ENCODE data around the gene HTR1E.

Gene HTR1E

GRCh38 chr6:87012743-87013142, 75.4 kb downstream of the HTR1E start:
- H3K9me3 ChIP-seq (ENCODE audit: insufficient read depth, low read depth, low read length): peaks cover 4% of the 10 kb centered on the region
- no peaks in the 10 kb centered on the region for H3K79me1 ChIP-seq (ENCODE audit: low read length)
- H2BK5ac ChIP-seq (ENCODE audit: low read depth, low read length, poor library complexity): no peak overlapping the region
- no peaks in the 10 kb centered on the region for H3K79me2 ChIP-seq (ENCODE audit: control insufficient read depth, insufficient read depth, low read length, poor library complexity)
- no peak overlapping the region for H3K18ac ChIP-seq (ENCODE audit: low read length)
- H3K27ac ChIP-seq (ENCODE audit: low read depth, low read length): no peak overlapping the region
- H3K36me3 ChIP-seq (ENCODE audit: control insufficient read depth in 1 of 2, insufficient read depth in 2 of 2, low read length in 2 of 2): peaks cover 11 to 13% of the 10 kb centered on the region in 2 experiments
- H2BK120ac ChIP-seq (ENCODE audit: insufficient read depth, low read length, poor library complexity): no peak overlapping the region
- no peak for DNase-seq
- H3K9ac ChIP-seq (ENCODE audit: low read length): no peak overlapping the region
- no peak overlapping the region for H2BK12ac ChIP-seq (ENCODE audit: low read length)
- no peaks in the 10 kb centered on the region for H3K4me1 ChIP-seq (ENCODE audit: control insufficient read depth in 1 of 2, insufficient read depth in 2 of 2, low read length in 2 of 2)
- no peak overlapping the region for H4K12ac ChIP-seq (ENCODE audit: low read depth, low read length)
- no peak overlapping the region for H4K8ac ChIP-seq (ENCODE audit: low read depth, low read length)
- no CpG with 5 or more reads among the region's 3 CpGs for WGBS (ENCODE audit: extremely low coverage, insufficient coverage, insufficient read length)
- H3K14ac ChIP-seq (ENCODE audit: low read length): no peak overlapping the region
- H3K27me3 ChIP-seq (ENCODE audit: insufficient read depth, low read length): no peaks in the 10 kb centered on the region
- no peak overlapping the region for H2AK5ac ChIP-seq (ENCODE audit: low read length)
- no peak overlapping the region for H3K4ac ChIP-seq (ENCODE audit: low read depth, low read length)
- no peak overlapping the region for H3K4me3 ChIP-seq (ENCODE audit: low read depth, low read length)
- H3K4me2 ChIP-seq (ENCODE audit: low read length): no peak overlapping the region
- H3K23ac ChIP-seq (ENCODE audit: low read length): no peak overlapping the region
- no peak overlapping the region for H2AFZ ChIP-seq (ENCODE audit: insufficient read depth, low read length, poor library complexity)
- no peak overlapping the region for H4K91ac ChIP-seq (ENCODE audit: low read depth, low read length)

GRCh38 chr6:87016772-87017171, 79.4 kb downstream of the HTR1E start:
- H3K9ac ChIP-seq (ENCODE audit: low read length): no peak overlapping the region
- no peak for DNase-seq
- no CpG with 5 or more reads among the region's 2 CpGs for WGBS (ENCODE audit: extremely low coverage, insufficient coverage, insufficient read length)
- H2BK12ac ChIP-seq (ENCODE audit: low read length): no peak overlapping the region
- H3K4me2 ChIP-seq (ENCODE audit: low read length): no peak overlapping the region
- H4K8ac ChIP-seq (ENCODE audit: low read depth, low read length): no peak overlapping the region
- no peak overlapping the region for H2BK120ac ChIP-seq (ENCODE audit: insufficient read depth, low read length, poor library complexity)
- H3K4me3 ChIP-seq (ENCODE audit: low read depth, low read length): no peak overlapping the region
- H3K14ac ChIP-seq (ENCODE audit: low read length): no peak overlapping the region
- no peak overlapping the region for H2AFZ ChIP-seq (ENCODE audit: insufficient read depth, low read length, poor library complexity)
- H3K27me3 ChIP-seq (ENCODE audit: insufficient read depth, low read length): no peaks in the 10 kb centered on the region
- no peaks in the 10 kb centered on the region for H3K4me1 ChIP-seq (ENCODE audit: control insufficient read depth in 1 of 2, insufficient read depth in 2 of 2, low read length in 2 of 2)
- no peak overlapping the region for H4K12ac ChIP-seq (ENCODE audit: low read depth, low read length)
- peaks cover 11 to 14% of the 10 kb centered on the region in 2 experiments for H3K36me3 ChIP-seq (ENCODE audit: control insufficient read depth in 1 of 2, insufficient read depth in 2 of 2, low read length in 2 of 2)
- no peak overlapping the region for H2BK5ac ChIP-seq (ENCODE audit: low read depth, low read length, poor library complexity)
- no peak overlapping the region for H3K23ac ChIP-seq (ENCODE audit: low read length)
- H3K27ac ChIP-seq (ENCODE audit: low read depth, low read length): no peak overlapping the region
- no peaks in the 10 kb centered on the region for H3K79me2 ChIP-seq (ENCODE audit: control insufficient read depth, insufficient read depth, low read length, poor library complexity)
- no peak overlapping the region for H3K4ac ChIP-seq (ENCODE audit: low read depth, low read length)
- H3K18ac ChIP-seq (ENCODE audit: low read length): no peak overlapping the region
- H3K9me3 ChIP-seq (ENCODE audit: insufficient read depth, low read depth, low read length): peaks cover 4% of the 10 kb centered on the region
- H4K91ac ChIP-seq (ENCODE audit: low read depth, low read length): no peak overlapping the region
- H2AK5ac ChIP-seq (ENCODE audit: low read length): no peak overlapping the region
- H3K79me1 ChIP-seq (ENCODE audit: low read length): no peaks in the 10 kb centered on the region

- no peak overlapping the region for H2AFZ ChIP-seq (ENCODE audit: insufficient read depth, low read length, poor library complexity)
- no peaks in the 10 kb centered on the region for H3K79me1 ChIP-seq (ENCODE audit: low read length)
- H4K12ac ChIP-seq (ENCODE audit: low read depth, low read length): no peak overlapping the region
- DNase-seq: no peak
- H3K23ac ChIP-seq (ENCODE audit: low read length): no peak overlapping the region
- H2AK5ac ChIP-seq (ENCODE audit: low read length): no peak overlapping the region
- no peak overlapping the region for H3K4ac ChIP-seq (ENCODE audit: low read depth, low read length)
- H2BK12ac ChIP-seq (ENCODE audit: low read length): no peak overlapping the region
- no peaks in the 10 kb centered on the region for H3K27me3 ChIP-seq (ENCODE audit: insufficient read depth, low read length)
- no peak overlapping the region for H2BK120ac ChIP-seq (ENCODE audit: insufficient read depth, low read length, poor library complexity)
- no peaks in the 10 kb centered on the region for H3K79me2 ChIP-seq (ENCODE audit: control insufficient read depth, insufficient read depth, low read length, poor library complexity)
- no peak overlapping the region for H3K4me2 ChIP-seq (ENCODE audit: low read length)
- no peak overlapping the region for H3K14ac ChIP-seq (ENCODE audit: low read length)
- no peak overlapping the region for H3K27ac ChIP-seq (ENCODE audit: low read depth, low read length)
- H2BK5ac ChIP-seq (ENCODE audit: low read depth, low read length, poor library complexity): no peak overlapping the region
- H3K36me3 ChIP-seq (ENCODE audit: control insufficient read depth in 1 of 2, insufficient read depth in 2 of 2, low read length in 2 of 2): no peaks in the 10 kb centered on the region
- H4K91ac ChIP-seq (ENCODE audit: low read depth, low read length): no peak overlapping the region
- no peaks in the 10 kb centered on the region for H3K4me1 ChIP-seq (ENCODE audit: control insufficient read depth in 1 of 2, insufficient read depth in 2 of 2, low read length in 2 of 2)
- no peak overlapping the region for H3K9ac ChIP-seq (ENCODE audit: low read length)
- no peaks in the 10 kb centered on the region for H3K9me3 ChIP-seq (ENCODE audit: insufficient read depth, low read depth, low read length)
- no peak overlapping the region for H3K18ac ChIP-seq (ENCODE audit: low read length)
- no peak overlapping the region for H4K8ac ChIP-seq (ENCODE audit: low read depth, low read length)
- no CpG with 5 or more reads among the region's 2 CpGs for WGBS (ENCODE audit: extremely low coverage, insufficient coverage, insufficient read length)
- H3K4me3 ChIP-seq (ENCODE audit: low read depth, low read length): no peak overlapping the region
Measured at GRCh38 chr6:87027021-87027420, 89.7 kb downstream of the HTR1E start.

GRCh38 chr6:87029711-87030314, 92.5 kb downstream of the HTR1E start:
- no peaks in the 10 kb centered on the region for H3K79me1 ChIP-seq (ENCODE audit: low read length)
- no peak overlapping the region for H3K9ac ChIP-seq (ENCODE audit: low read length)
- H3K27me3 ChIP-seq (ENCODE audit: insufficient read depth, low read length): no peaks in the 10 kb centered on the region
- H3K4me2 ChIP-seq (ENCODE audit: low read length): no peak overlapping the region
- no peaks in the 10 kb centered on the region for H3K79me2 ChIP-seq (ENCODE audit: control insufficient read depth, insufficient read depth, low read length, poor library complexity)
- H2AK5ac ChIP-seq (ENCODE audit: low read length): no peak overlapping the region
- no peak overlapping the region for H2BK120ac ChIP-seq (ENCODE audit: insufficient read depth, low read length, poor library complexity)
- no peak overlapping the region for H3K27ac ChIP-seq (ENCODE audit: low read depth, low read length)
- H4K8ac ChIP-seq (ENCODE audit: low read depth, low read length): no peak overlapping the region
- WGBS (ENCODE audit: extremely low coverage, insufficient coverage, insufficient read length): no CpG with 5 or more reads among the region's 3 CpGs
- H3K4ac ChIP-seq (ENCODE audit: low read depth, low read length): no peak overlapping the region
- H2BK5ac ChIP-seq (ENCODE audit: low read depth, low read length, poor library complexity): no peak overlapping the region
- H4K91ac ChIP-seq (ENCODE audit: low read depth, low read length): no peak overlapping the region
- H2BK12ac ChIP-seq (ENCODE audit: low read length): no peak overlapping the region
- no peaks in the 10 kb centered on the region for H3K9me3 ChIP-seq (ENCODE audit: insufficient read depth, low read depth, low read length)
- DNase-seq: peak; percentile 11 to 69
- no peak overlapping the region for H3K23ac ChIP-seq (ENCODE audit: low read length)
- no peaks in the 10 kb centered on the region for H3K4me1 ChIP-seq (ENCODE audit: control insufficient read depth in 1 of 2, insufficient read depth in 2 of 2, low read length in 2 of 2)
- no peak overlapping the region for H3K14ac ChIP-seq (ENCODE audit: low read length)
- H3K36me3 ChIP-seq (ENCODE audit: control insufficient read depth in 1 of 2, insufficient read depth in 2 of 2, low read length in 2 of 2): no peaks in the 10 kb centered on the region
- no peak overlapping the region for H2AFZ ChIP-seq (ENCODE audit: insufficient read depth, low read length, poor library complexity)
- no peak overlapping the region for H3K18ac ChIP-seq (ENCODE audit: low read length)
- H3K4me3 ChIP-seq (ENCODE audit: low read depth, low read length): no peak overlapping the region
- H4K12ac ChIP-seq (ENCODE audit: low read depth, low read length): no peak overlapping the region
